Endothelial cell (in vitro differentiated cells): ENCODE measurements around the gene DMC1. TPM values are rescaled to one million over a fixed set of nuclear protein-coding genes. Genes with fewer than 3 reads are reported as not detected.

Experiments
- DNase-seq: peaks from one replicate; pipeline ENCODE4 v3.0.0; 2021; ENCODE audit warnings: low spot score
- H3K27ac Mint-ChIP-seq: one replicate; pipeline ENCODE4 v1.8.0; 2021; ENCODE audit warnings: mixed read lengths, inconsistent platforms; ENCODE audit not compliant: unreplicated experiment
- H3K27me3 Mint-ChIP-seq: one replicate; pipeline ENCODE4 v1.8.0; 2021; ENCODE audit warnings: mild to moderate bottlenecking, moderate library complexity, mixed read lengths, inconsistent platforms; ENCODE audit not compliant: unreplicated experiment
- H3K36me3 Mint-ChIP-seq: one replicate; pipeline ENCODE4 v1.8.0; 2021; ENCODE audit warnings: mild to moderate bottlenecking, low read depth, mixed read lengths, inconsistent platforms; ENCODE audit not compliant: unreplicated experiment
- H3K4me1 Mint-ChIP-seq: one replicate; pipeline ENCODE4 v1.8.0; 2021; ENCODE audit warnings: mild to moderate bottlenecking, mixed read lengths, inconsistent platforms; ENCODE audit not compliant: unreplicated experiment
- H3K4me3 Mint-ChIP-seq: one replicate; pipeline ENCODE4 v1.8.0; 2021; ENCODE audit warnings: mild to moderate bottlenecking, mixed read lengths, inconsistent platforms; ENCODE audit not compliant: unreplicated experiment
- H3K9me3 Mint-ChIP-seq: one replicate; pipeline ENCODE4 v1.8.0; 2021; ENCODE audit warnings: mixed read lengths, inconsistent platforms; ENCODE audit not compliant: unreplicated experiment
- CTCF ChIP-seq: fragments of 200-600 bp; sonication (generic); IDR thresholded peaks from one replicate; pipeline ENCODE4 v1.5.0; 2021; ENCODE audit warnings: antibody characterized with exemption; ENCODE audit not compliant: unreplicated experiment
- total RNA-seq: library from RNA; stranded (reverse); fragmentation: NEBNext Ultra II Directional; extraction: Animal tissue kit (Norgen Biotek cat#: 25700); gene quantifications from one replicate; pipeline ENCODE4 v1.2.1, GENCODE V29; 2021; ENCODE audit not compliant: unreplicated experiment

Gene DMC1
- total RNA-seq, 1 donor from 2014 or later, result 3.5 TPM

- Mint-ChIP-seq H3K36me3 (peaks cover 16% of the 10 kb centered on the region), H3K27ac (no peak overlapping the region), H3K9me3 (no peaks in the 10 kb centered on the region), H3K4me3 (no peak overlapping the region), H3K4me1 (no peaks in the 10 kb centered on the region), H3K27me3 (peaks cover 6% of the 10 kb centered on the region)
- no peak for TF ChIP-seq CTCF
- DNase-seq, result no peak
Observed at GRCh38 chr22:38613588-38613987, 43.6 kb upstream of the DMC1 start.

GRCh38 chr22:38612217-38613006 is 42.4 kb upstream of the DMC1 start:
- Mint-ChIP-seq H3K27me3 (peaks cover 6% of the 10 kb centered on the region), H3K9me3 (no peaks in the 10 kb centered on the region)
- no peak for TF ChIP-seq CTCF

GRCh38 chr22:38611559-38611958 is 41.6 kb upstream of the DMC1 start:
- Mint-ChIP-seq H3K4me1 (no peaks in the 10 kb centered on the region), H3K27me3 (peaks cover 4% of the 10 kb centered on the region), H3K9me3 (no peaks in the 10 kb centered on the region), H3K4me3 (no peak overlapping the region), H3K27ac (no peak overlapping the region), H3K36me3 (peaks cover 1% of the 10 kb centered on the region)
- TF ChIP-seq CTCF, result no peak
- no peak for DNase-seq

More at GRCh38 chr22:38612217-38613006, 42.4 kb upstream of the DMC1 start:
- DNase-seq, result no peak
- H3K36me3 Mint-ChIP-seq, result peaks cover 7% of the 10 kb centered on the region
- H3K27ac Mint-ChIP-seq, result no peak overlapping the region
- no peak overlapping the region for H3K4me3 Mint-ChIP-seq
- H3K4me1 Mint-ChIP-seq, result no peaks in the 10 kb centered on the region

GRCh38 chr22:38610234-38610633 is 40.3 kb upstream of the DMC1 start:
- H3K4me3 Mint-ChIP-seq, result no peak overlapping the region
- TF ChIP-seq CTCF, result no peak
- peaks cover 4% of the 10 kb centered on the region for H3K27me3 Mint-ChIP-seq
- no peaks in the 10 kb centered on the region for H3K36me3 Mint-ChIP-seq
- H3K27ac Mint-ChIP-seq, result no peak overlapping the region
- H3K9me3 Mint-ChIP-seq, result no peaks in the 10 kb centered on the region
- no peak for DNase-seq
- no peaks in the 10 kb centered on the region for H3K4me1 Mint-ChIP-seq

GRCh38 chr22:38608992-38609750 is 39.2 kb upstream of the DMC1 start:
- Mint-ChIP-seq H3K27me3 (peaks cover 4% of the 10 kb centered on the region), H3K9me3 (no peaks in the 10 kb centered on the region), H3K27ac (no peak overlapping the region), H3K4me3 (no peak overlapping the region), H3K36me3 (no peaks in the 10 kb centered on the region), H3K4me1 (no peaks in the 10 kb centered on the region)
- no peak for TF ChIP-seq CTCF
- DNase-seq, result no peak
